Posterior vena cava (tissue), 2 donors: ENCODE measurements around the gene BBS7. TPM values are rescaled to one million over a fixed set of nuclear protein-coding genes. Genes with fewer than 3 reads are reported as not detected.

Experiments
- DNase-seq: peaks from one replicate; pipeline ENCODE4 v3.0.0-alpha.2; 2020; ENCODE audit warnings: low spot score
- intact Hi-C, 2 donors: fragments of 100-400 bp; cut with DNase I; formaldehyde crosslinking; loops; one replicate each; pipeline versions ENCODE4 v1.14.1 to v1.14.2; 2022 to 2023
- long read RNA-seq, 2 donors: library from polyadenylated mRNA; unstranded; transcript quantifications; one replicate each; pipeline ENCODE4 v2.0.0, GENCODE V29; 2020 to 2021
- total RNA-seq, 2 donors: library from RNA; stranded (reverse); fragmentation: NEBNext Ultra II Directional; extraction: Animal tissue kit (Norgen Biotek cat#: 25700); gene quantifications; one replicate each; pipeline ENCODE4 v1.2.1, GENCODE V29; 2021
- donor health status: DM: yes; HTN: yes; CAD: no.
- donor health status: DM: yes; HTN: yes; CAD: no.

Gene BBS7
- 10 to 100 TPM; 21.6 to 21.8 TPM for total RNA-seq
- long read RNA-seq, donor 1, partial matches to known transcripts: 3 of 15 reads
- long read RNA-seq, donor 1, other reads (novel, unspliced or antisense): 5 of 15 reads
- long read RNA-seq, donor 2, partial matches to known transcripts: 5 of 11 reads
- long read RNA-seq, donor 2, other reads (novel, unspliced or antisense): 2 of 11 reads

- peak; percentile 99 for DNase-seq
- intact Hi-C loops: no loop called here
Observed at GRCh38 chr4:121869841-121870822, at the start of gene BBS7. BBS7 (minus strand) TSS chr4:121870474; CDS start chr4:121870313, 161 bp downstream.

GRCh38 chr4:121913667-121914066 is 43.4 kb upstream of the BBS7 start:
- intact Hi-C loops: no loop called here

DNA sequence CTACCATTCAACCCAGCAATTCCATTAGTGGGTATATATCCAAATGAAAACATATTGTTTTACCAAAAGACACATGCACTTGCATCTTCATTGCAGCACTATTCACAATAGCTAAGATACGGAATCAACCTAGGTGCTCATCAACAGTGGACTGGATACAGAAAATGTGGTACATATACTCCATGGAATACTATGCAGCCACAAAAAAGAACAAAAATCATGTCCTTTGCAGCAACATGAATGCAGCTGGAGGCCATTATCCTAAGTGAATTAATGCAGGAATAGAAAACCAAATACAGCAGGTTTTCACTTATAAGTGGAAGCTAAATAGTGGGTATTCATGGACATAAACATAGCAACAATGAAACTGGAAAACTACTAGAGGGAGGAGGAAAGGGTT is 38.1 kb upstream of the BBS7 start:
- DNase-seq: no peak
- intact Hi-C loops: no loop called here

More at GRCh38 chr4:121913667-121914066, 43.4 kb upstream of the BBS7 start:
- DNase-seq: no peak

- intact Hi-C loops: no loop called here
- no peak for DNase-seq
Observed at GRCh38 chr4:121900132-121900983, 30.1 kb upstream of the BBS7 start.

- intact Hi-C loops: no loop called here
- no peak for DNase-seq
Observed at GRCh38 chr4:121898150-121898549, 27.9 kb upstream of the BBS7 start.

GRCh38 chr4:121888134-121888533 is 17.9 kb upstream of the BBS7 start:
- DNase-seq: no peak

GRCh38 chr4:121885115-121885514 is 14.8 kb upstream of the BBS7 start:
- intact Hi-C loops: no loop called here

More at GRCh38 chr4:121888134-121888533, 17.9 kb upstream of the BBS7 start:
- intact Hi-C loops: no loop called here

DNA sequence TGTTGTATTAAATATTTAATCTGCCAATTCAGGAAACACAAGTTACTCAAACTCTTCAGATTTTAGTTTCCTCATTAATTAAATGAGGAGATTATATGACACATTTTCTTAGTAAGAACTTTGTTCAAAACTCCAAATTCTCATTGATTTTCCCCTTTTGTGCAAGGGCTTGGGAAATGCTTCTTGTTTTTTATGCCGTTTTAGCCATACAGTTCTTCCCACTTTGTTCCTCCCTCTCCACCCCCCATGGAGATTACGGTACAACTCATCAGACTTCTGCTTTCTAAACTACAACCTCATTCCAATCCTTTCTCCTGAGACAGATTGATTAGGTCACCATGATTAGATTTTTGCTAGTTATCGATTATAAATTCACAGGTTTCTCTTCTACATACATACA is 10.9 kb upstream of the BBS7 start:
- DNase-seq: no peak
- intact Hi-C loops: no loop called here

More at GRCh38 chr4:121885115-121885514, 14.8 kb upstream of the BBS7 start:
- no peak for DNase-seq

GRCh38 chr4:121879135-121879534 is 8.9 kb upstream of the BBS7 start:
- DNase-seq: no peak
- intact Hi-C loops: no loop called here

DNA sequence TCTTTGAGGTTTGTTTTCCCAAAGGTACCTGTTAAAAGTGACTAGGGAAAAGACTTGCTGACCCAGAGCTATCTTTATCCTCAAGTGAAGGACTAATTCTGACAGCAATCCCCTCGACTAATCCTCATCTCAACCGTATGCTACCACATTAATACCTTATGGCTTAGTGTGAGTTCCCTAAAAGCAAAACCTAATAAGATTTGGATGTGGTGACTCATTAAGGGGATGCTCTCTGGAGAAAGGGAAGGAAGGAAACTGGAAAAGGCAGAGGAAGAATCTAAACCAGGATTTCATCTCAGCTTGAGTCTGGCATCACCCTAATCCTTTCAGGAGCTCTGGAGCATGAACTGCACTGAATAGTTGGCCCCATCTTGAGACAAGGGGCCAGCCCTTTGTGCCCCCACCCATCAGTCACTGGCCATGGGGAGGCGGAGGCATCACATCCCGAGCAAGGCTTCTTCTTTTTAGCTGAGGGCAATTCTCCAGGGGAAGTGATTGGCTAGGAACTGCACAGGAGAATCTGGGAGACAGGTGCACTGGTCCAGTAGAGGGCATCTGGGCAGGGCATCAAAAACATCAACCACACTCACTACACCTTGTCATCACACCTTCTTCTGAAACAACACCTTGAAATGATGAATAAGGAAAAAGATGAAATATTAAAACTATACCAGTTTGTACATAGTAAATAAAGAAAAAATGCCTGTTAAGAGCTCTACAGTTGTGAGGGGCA is 6.9 kb upstream of the BBS7 start:
- no peak for DNase-seq
- intact Hi-C loops: no loop called here

DNA sequence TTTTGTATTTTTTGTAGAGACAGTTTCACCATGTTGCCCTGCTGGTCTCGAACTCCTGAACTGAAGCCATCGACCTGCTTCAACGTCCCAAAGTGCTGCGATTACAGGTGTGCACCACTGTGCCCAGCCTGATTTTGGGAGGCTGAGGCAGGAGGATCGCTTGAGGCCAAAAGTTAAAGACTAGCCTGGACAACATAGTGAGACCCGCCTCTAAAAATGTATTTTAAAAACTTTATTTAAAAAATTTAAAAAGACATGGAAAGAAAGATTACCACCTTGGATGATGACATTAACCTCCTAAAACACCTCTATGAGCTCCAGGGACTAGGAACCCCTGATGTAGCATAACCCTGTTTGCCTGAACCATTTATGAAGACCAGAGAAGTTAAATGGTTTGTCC is 5.8 kb upstream of the BBS7 start:
- intact Hi-C loops: no loop called here
- no peak for DNase-seq

- intact Hi-C loops: no loop called here
- no peak for DNase-seq
Observed at GRCh38 chr4:121875652-121876051, 5.4 kb upstream of the BBS7 start.

- intact Hi-C loops: no loop called here
Observed at GRCh38 chr4:121873604-121874003, 3.3 kb upstream of the BBS7 start.

DNA sequence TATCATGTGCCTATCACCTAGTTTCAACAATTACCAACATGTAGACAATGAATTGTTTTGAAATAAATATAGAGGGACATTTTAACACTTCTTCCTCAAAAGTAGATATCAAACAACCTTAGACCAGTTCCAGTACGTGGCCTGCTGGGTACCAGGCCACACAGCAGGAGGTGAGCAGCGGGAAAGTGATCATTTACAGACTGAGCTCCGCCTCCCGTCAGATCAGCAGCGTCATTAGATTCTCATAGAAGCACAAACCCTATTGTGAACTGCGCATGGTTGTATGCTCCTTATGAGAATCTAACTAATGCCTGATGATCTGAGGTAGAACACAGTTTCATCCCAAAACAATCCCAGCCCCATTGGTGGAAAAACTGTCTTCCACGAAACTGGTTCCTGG is 6.5 kb downstream of the BBS7 start:
- intact Hi-C loops: no loop called here
- no peak for DNase-seq

More at GRCh38 chr4:121873604-121874003, 3.3 kb upstream of the BBS7 start:
- DNase-seq: no peak

- no peak for DNase-seq
- intact Hi-C loops: no loop called here
Observed at GRCh38 chr4:121861426-121861825, 8.8 kb downstream of the BBS7 start.

DNA sequence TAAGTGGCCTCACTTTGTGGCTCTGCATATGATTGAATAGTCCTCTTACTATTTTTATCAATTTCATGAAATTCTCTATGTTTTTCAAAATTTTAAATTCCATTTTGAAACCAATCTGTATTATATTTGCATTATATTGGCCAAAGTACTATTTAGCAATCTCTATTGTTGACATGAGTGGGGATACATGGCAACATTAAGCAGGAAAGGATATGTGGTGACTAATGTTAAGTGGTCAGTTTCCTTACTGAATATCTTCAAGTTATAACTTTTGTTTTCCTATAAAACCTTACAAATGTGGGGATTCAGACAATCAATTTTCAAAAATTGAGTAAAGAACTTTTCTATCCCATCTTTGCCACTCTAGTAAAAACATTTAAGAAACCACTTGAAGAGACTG is 10.2 kb downstream of the BBS7 start:
- intact Hi-C loops: no loop called here
- DNase-seq: no peak

- intact Hi-C loops: no loop called here
- DNase-seq: no peak
Observed at GRCh38 chr4:121851354-121851753, 18.9 kb downstream of the BBS7 start.

DNA sequence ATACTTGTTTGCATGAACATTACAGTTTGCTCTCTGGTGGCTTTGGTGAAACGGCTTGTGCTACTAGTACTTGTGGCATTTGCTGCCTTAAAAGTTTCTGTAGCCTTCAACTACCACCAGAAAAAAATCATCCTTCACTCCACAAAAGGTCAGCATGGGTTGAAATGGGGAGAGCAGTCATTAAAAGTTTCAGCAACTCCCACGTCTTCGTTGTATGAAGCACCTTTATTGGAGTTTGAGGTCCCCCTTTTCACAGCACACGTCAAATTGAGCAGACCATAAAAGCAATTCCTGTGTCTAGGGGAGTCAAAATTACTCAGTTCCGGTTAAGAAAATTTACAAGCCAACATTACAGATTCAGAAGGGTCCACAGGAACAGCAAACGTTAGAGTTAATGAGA is 23.6 kb downstream of the BBS7 start:
- DNase-seq: no peak
- intact Hi-C loops: no loop called here

DNA sequence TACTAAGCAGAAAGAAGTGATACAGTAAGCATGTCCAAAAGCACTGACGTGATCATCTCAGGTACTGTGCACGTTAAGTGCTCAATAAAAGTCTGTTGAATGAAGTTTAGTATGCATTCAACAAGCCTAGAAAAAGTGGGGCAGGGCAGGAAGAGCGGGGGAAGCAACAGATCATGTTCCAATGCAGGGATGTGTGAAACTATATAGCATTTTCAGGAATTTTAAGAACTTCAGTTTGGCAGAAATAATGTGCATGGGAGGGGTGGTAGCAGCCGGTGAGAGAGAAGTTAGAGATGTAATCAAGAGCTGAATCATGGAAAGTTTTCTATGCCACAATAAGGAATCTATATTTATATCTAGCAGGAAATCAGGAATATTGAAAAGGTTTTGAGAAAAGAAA is 27.4 kb downstream of the BBS7 start:
- DNase-seq: no peak
- intact Hi-C loops: no loop called here
